T1000 (cell line): ENCODE data around the gene STARD3NL.
"Not testable (repeated sequence)": the region's sequence is repeated elsewhere in the genome, so short reads cannot be mapped to it uniquely, and the experiment has no call there.

Source experiments
- DNase-seq: peaks from one replicate; lab custom pipeline; 2025; ENCODE audit warnings: mixed read lengths; lab: John Stamatoyannopoulos, UW

STARD3NL gene, protein sequence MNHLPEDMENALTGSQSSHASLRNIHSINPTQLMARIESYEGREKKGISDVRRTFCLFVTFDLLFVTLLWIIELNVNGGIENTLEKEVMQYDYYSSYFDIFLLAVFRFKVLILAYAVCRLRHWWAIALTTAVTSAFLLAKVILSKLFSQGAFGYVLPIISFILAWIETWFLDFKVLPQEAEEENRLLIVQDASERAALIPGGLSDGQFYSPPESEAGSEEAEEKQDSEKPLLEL

DNA sequence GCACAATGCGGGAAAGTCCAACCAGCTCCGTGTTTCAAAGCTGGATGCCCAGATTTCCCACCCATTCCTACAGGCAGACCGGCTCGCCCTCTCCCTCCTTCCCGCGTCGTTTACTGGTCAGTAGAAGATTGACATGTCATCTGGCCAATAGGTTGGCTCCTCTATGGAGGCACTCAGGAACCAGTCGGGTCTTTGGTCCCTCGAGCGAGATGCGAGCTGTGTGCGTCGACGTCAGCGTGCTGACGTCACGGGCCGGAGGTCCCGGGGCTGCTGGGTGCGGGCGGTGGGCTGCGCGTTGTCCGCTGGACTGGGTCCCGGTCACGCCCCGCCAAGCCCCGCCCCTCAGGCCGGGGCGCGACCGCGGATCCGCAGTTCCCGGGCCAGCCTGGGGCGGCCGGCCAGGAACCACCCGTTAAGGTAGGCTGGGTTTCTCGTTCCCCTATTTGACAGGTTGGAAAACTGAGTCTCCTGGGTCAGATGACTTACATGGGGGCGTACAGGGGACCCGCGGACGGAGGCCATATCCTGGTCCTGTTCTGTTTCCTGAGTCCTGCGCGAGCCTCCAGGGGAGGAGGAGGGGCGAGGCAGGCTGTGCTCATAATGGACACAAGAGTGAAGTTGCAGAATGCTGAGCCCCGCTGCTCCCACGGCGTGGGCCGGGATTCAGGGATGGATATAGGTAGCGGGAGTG, at the start of gene STARD3NL:
Gene STARD3NL (plus strand): TSS at position 242 of the 691 bp plus-strand sequence. CDS start 29,260 bp downstream, outside the sequence.
- DNase-seq, result peak; percentile 97

DNA sequence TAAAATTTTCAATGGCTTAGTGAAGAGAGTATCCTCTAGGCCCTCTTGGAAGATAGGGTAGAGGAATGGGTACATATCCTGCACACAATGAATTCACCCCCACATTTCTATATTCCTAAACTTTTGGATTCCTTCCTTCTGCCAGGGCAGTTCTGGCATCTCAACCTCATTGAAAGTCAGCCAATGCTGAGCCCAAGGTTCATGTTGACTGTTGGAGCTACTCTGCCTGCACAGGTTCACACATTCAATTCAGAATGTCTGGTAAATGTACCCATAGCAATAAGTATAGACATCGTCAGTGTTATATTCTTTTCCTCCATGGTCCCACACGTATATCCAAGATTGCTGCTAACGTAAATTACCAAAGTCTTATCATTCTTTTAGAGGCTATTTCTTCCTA, 48.9 kb upstream of the STARD3NL start:
- DNase-seq, result no peak

DNA sequence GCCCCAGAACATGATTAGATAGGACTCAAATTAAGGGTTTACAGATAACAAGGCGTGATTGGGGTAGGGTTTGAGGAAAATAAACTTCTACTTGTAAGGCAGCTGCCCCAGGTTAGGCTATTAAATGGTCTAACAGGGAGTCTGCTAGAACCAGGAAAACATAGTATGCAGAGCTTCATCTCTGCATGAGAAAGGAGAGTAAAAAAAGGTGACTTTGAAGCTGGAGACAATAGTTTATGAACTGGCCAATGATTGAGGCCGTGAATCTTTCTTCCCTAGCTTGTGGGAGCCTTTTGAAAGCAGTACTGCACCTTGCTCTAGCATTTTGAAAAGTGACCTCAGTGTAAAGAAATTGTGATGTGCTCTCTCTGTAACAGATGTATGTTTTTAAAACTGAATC, 48.5 kb upstream of the STARD3NL start:
- no peak for DNase-seq

DNA sequence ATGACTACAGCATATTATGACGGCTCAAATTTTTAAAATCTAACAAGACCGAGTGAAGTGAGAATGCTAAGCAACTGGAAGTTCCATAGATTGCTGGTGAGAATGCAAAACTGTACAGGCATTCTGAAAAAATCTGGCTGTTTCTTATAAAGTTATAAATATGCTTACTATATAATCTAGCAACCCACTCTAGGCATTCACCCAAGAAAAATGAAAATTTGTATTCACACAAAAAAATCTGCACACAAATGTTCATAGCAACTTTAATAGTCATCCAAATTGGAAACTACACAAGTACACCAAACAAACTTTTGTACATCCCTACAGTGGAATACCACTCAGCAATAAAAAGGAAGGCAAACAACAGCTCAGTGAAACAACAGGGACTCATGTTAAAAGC, 39.9 kb upstream of the STARD3NL start:
- no peak for DNase-seq

DNA sequence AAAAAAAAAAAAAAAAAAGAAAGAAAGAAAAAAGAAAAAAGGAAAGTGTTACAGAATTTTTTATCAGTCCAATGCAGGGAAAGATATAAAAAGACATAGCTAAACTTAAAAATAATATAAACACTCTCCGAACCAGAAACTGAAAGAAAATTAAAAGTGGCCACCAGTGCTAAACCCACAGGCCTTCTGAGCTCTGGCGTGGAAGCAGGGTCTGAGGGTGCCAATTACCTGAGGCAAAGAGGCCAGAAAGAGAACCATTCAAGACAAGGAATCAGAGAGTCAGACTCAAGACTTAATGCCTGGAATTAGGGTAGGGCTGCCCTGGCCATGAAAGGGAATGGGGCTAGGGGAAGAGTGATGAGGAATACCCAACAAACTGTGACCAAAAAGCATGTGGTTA, 36.9 kb upstream of the STARD3NL start:
- DNase-seq, result no peak

DNA sequence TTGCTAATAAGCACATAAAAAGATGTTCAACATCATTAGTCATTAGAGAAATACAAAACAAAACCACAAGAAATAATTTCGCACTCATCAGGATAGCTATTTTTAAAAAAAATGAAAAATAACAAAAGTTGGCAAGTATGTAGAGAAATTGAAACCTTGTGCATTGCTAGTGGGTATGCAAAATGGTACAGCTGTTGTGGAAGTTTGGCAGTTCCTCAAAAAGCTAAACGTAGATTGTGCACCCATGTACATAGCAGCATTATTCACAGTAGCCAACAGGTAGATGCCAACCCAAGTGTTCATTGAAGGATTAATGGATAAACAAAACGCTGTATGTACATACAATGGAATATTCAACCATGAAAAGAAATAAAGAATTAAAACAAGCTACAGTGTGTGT, 35.3 kb upstream of the STARD3NL start:
- no peak for DNase-seq

DNA sequence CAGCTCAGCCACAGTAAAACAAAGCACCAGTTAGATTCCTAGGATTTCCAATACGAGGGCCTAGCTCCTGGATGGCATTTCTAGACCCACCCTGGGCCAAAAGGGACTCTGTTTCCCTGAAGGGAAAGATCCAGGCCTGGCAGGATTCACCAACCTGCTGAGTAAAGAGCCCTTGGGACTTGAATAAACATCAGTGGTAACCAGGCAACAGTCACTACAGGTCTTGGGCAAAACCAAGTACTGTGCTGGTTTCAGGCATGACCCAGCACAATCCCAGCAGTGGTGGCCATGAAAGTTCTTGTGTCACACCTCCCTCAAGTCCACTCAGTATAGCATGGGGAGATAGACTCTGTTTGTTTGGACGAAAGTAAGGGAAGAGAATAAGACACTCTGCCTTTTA, 31.0 kb upstream of the STARD3NL start:
- no peak for DNase-seq

DNA sequence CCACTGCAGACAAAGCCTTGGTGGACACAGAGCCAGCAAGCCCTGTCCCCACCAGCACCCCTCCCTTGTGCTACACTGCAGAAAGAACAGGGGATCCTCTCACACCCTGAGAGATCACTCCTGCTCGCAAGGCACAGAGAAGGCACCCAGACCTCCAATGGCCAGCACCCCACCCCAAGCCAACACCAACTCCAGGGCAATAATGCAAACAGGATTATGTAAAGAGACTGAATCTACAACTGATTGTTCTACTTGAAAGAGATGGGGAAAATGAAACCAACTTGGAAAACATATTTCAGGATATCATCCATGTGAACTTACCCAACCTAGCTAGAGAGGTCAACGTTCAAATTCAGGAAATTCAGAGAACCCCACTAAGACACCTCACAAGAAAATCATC, 26.5 kb upstream of the STARD3NL start:
- no peak for DNase-seq

DNA sequence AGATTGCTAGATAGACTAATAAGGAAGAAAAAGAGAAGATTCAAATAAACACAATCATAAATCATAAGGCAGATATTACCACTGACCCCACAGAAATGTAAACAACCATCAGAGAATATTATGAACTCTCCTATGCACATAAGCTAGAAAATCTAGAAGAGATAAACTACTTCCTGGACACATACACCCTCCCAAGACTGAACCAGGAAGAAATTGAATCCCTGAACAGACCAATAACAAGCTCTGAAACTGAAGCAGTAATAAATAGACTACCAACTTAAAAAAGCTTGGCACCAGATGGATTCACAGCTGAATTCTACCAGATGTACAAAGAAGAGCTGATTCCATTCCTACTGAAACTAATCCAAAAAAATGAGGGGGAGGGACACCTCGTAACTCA, 24.5 kb upstream of the STARD3NL start:
- DNase-seq, result no peak

DNA sequence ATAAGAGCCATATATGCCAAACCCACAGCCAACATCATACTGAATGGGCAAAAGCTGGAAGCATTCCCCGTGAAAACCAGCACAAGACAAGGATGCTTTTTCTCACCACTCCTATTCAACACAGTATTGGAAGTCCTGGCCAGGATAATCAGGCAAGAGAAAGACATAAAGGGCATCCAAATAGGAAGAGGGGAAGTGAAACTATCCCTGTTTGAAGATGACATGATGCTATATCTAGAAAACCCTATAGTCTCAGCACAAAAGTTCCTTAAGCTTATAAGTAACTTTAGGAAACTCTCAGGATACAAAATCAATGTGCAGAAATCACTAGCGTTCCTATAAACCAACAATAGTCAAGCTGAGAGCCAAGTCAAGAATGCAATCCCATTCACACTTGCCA, 23.8 kb upstream of the STARD3NL start:
- DNase-seq, result no peak

DNA sequence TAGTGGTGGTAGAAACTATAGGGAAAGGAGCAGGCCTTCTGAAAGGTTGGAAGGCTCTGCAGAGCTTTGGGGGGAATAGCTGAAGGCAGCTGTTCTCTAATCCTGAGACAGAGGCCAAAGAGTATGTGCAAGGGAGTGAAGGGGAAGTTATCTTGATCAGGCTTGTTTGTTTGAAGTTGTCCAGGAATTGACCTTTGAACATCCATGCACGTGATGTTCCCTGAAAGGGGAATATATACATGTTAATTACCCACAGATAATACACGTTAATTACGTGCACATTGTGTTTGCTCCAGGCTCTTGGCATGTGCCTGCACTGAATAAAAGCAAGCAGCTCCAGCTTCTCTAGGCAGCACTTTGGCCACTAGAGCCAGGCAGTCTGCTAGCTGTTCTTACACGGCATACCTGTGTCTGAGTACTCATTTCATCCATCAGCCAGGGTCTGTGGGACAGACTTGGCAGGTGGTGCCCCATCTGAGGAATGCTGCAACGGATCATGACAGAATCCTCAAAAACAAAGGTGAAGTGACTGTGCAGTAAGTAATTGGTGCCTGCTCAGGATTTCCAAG, 18.0 kb upstream of the STARD3NL start:
- no peak for DNase-seq

DNA sequence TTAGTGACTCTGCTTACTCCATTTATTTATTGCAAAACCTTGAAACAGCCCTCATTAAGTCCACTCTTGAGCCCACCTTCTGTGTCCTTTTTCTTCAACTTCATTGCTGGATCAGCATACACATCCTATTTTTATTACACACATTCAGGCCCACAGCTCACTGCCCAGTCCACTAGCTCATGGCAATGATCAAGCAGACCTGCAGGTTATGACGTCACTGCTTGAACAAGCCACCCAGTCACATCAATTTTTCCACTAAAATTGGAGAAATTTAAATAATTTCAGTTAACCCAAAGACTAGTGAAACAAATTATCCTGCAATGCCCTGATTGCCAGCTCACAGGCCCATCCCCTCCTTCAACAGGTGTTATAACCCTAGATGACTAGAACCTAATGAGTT, 16.0 kb upstream of the STARD3NL start:
- no peak for DNase-seq

DNA sequence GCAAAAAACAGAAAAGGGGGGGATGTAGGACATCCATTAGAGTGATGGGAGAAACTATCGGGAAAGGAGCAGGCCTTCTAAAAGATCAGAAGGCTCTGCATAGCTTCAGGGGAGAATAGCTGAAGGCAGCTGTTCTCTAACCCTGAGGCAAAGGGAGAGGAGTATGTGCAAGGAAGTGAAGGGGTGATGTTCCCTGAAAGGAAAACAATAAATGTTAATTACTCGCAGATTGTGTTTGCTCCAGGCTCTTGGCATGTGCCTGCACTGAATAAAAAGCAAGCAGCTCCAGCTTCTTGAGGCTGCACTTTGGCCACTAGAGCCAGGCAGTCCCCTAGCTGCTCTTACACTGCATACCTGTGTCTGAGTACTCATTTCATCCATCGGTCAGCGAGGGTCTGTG, 14.4 kb upstream of the STARD3NL start:
- no peak for DNase-seq

DNA sequence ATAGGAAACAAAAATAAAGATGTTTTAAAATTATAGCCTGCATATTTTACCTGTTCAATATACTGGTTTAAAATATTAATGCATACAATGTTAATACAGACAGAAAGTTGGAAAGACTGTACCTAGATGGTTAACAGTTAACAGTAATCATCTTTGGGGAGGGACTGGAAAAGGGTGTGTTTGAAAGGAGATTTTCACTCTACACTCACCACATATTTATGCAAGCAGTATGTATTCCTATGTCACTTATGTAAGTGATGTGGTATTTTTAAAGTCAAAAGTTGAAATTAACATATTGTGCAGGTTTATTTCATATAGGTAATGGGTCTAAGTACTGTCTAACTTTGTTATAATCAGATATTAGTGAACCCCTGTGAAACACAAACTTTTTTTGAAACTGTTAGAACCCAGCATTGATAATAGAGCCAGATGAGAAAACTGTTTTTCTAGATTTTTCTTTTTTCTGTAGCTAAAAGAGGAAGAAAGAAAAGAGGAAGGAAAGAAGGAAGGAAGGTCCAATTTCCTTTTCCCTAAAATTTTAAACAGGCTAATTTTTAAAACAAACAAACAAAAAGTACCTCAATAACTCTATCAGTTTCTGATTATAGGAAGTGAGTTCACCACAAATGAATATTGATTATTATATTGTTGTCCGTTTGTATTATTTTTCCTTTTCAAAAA, 9.0 kb upstream of the STARD3NL start:
- no peak for DNase-seq

DNA sequence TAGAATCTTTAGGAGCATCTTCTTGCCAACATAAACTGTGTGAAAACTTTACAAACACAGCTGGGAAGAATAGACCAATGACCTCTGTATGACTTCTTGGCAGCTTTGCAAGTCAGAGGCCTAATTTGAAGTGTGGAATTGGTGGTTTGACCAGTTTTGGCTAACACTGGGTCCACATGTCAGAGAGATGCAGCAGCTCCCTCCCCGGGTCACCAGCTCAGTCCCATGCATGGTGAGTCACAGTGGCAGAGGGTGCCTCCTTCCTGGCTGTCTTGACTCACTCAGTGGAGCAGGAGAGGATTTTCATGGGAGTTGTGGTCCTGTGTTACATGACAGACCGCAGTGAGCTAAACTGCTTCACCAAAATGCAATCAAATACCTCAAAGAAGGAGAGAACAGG, 8.2 kb upstream of the STARD3NL start:
- peak; percentile 13 for DNase-seq

DNA sequence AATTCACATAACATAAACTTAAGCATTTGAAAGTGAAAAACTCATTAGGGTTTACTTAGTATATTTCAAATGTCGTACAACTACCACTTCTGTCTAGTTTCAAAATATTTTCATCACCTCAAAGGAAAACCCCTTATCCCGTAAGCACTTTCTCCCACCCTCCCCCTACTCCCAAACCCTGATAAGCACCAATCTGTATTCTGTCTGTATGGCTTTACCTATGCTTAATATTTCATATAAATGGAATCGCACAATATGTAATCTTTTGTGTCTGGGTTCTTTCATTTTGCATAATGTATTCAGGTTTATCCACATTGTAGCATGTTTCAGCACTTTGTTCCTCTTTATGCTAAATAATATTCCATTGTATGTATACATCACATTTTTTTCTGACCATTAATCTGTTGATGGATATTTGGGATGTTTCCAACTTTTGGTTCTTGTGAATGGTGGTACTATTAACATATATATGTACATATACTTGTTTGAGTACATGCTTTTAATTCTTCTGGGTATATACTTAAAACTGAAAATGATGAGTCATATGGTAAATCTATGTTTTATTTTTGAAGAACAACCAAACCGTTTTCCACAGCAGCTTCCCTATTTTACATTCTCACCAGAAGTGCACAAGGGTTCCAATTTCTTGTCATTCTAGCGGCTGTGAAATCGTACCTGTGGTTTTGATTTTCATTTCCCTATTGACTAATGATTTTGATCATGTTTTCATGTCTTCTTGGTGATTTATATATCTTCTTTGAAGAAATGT, 6.2 kb upstream of the STARD3NL start:
- no peak for DNase-seq

DNA sequence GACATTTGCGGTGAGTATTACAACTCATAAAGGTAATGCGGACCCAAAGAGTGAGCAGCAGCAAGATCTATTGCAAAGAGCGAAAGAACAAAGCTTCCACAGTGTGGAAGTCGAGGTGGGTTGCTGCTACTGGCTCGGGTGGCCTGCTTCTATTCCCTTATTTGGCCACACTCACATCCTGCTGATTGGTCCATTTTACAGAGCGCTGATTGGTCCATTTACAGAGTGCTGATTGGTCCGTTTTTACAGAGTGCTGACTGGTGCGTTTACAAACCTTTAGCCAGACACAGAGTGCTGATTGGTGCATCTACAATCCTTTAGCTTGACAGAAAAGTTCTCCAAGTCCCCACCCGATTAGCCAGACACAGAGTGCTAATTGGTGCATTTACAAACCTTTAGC, 2.5 kb upstream of the STARD3NL start:
- DNase-seq, result not testable (repeated sequence)

DNA sequence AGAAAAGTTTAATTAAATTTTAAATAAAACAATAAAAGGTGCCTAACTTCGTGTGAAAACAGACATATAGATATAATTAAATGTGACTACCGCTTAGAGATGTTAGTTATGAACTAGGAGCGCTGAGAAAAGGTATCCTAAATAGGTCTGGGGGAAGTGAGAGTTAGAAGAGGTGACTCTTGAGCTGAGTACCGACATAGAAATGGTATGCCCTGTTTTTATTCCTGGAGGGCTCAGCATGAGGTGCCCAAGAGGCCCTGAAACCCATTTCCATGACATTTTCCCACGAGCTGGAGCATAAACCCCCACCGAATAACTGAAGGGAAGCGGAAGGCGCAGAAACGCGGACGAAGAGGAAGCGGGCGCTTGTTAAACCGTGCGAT, 433 bp upstream of the STARD3NL start:
- no peak for DNase-seq

DNA sequence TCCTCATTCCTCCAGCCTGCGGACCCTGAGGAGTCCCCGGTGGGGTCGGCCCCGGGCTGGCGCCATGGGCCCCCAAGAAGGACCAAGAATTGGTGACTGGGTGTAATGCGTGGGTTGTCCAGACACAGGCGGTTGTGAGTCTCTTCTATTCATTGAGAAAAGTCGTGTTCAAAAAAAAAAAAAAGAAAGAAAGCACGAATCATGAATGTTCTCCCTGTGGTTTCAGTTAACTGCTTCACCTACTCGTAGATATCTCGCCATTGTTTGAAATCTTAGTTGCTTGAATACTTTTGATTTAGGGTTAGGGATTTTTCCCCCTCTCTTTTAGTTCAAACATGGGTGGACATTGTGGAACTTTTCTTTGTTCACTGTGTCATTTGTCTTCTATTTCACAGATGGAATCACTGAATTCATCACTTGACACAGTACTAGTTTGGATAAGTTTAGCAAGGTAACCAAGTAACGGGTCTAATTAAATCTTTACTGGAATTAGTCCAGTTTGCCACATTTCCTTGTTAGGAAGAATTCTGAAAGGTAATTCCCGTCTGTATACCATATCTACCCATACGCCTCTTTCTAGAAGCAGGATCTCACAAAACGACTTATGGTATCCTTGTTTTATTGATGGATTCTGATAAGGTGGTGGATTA, 775 bp downstream of the STARD3NL start:
- DNase-seq, result peak; percentile 45

DNA sequence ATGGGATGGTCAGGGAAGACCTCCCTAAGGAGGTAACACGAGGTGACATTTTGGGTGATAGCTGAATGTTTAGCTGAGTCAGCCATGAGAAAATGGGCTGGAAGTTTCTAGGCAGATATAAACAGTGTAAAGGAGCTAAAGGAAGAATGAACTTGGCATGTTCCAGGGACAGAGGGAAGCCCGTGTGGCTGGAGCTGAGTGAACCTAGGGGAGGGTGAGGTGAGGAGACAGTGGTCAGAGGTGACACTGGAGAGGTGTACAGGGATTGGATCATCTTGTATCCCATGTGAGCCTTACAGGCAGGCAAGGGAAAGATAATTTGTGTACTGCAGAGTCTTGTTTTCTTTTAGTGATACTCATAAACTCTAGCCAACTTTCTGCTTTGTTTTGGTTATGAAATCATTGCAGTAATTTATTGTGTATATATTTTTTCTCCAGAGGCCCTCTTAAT, 1.8 kb downstream of the STARD3NL start:
- DNase-seq, result no peak

DNA sequence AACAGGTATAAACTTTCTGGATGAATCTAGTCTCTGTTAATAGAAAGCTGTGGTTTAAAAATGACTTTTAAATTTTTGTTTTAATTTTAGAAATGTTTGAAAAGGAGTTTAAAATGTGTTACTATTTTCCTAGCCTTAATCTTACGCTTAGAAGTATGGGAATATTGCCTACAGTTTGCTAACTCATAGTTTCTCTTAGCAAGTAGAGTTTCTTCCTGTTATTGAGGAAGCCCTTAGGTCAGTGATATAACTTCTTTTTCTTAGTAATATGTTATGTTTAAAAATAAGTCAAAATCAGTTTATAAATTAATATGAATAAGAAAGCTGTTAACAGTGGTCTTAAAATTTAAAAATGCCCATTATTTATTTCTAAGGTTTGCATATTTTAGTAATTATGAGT, 3.1 kb downstream of the STARD3NL start:
- no peak for DNase-seq

DNA sequence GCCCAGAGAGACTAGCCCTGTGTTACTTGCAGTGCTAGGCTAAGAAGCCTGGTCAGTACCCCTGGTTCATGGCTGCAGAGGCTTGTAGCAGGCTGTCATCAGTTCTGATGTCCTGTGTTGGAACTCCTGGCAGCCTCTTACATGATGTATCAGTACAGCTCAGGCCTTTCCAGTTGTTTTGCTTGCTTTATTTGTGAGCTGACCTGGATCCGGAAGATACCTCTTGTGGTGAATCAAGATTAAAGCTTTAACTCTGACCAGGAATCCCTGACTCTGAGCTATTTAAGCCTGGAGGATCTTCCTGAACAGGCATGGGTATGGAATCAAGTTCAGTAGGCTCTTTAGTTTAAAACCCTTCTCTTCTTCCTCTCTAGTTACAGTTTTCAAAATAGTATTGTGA, 4.4 kb downstream of the STARD3NL start:
- no peak for DNase-seq
